ENCODE measurements around the gene GAB3. TPM values are rescaled to one million over a fixed set of nuclear protein-coding genes. Genes with fewer than 3 reads are reported as not detected.

GAB3 gene
- total and polyA plus RNA-seq, 2 of the 4 experiments (the other 2 are of a cell fraction): 2.2 to 3.7 TPM

- no peak overlapping the region for H3K9ac ChIP-seq (ENCODE audit: low read depth, low read length)
- BruUV-seq (replicated peaks): no TSS peak
- H3K36me3 ChIP-seq (ENCODE audit: control insufficient read depth, insufficient read depth, low read length): no peaks in the 10 kb centered on the region
- intact Hi-C loops (cut with micrococcal nuclease): loop anchor here (10.0 kb wide), 1 partner anchor 1764 kb away; no protein-coding TSS in a partner anchor
- H3K56ac ChIP-seq (ENCODE audit: extremely low read depth, insufficient read depth, low read length): no peak overlapping the region
- 40% methylated on average over 1 of the region's 6 CpGs; no CpG with 5 or more reads in 1 of the 2 experiments for WGBS, 2 experiments (ENCODE audit: extremely low coverage in 2 of 2, insufficient read length in 1 of 2)
- ChIA-PET POLR2A (ENCODE audit: unreplicated experiment) (no interaction called here), CTCF (no interaction called here)
- no peak overlapping the region for H3K18ac ChIP-seq (ENCODE audit: low read depth, low read length)
- H3K4me2 ChIP-seq (ENCODE audit: low read depth, low read length): peak overlapping the region; percentile 28; the same call in 1 of the 2 replicates
- H3K14ac ChIP-seq (replicated peaks; ENCODE audit: low read depth, low read length): 0 out of 2 replicates have a peak overlapping the region, but pooled peaks have one; percentile 2
- H2BK20ac ChIP-seq (ENCODE audit: low read depth, low read length): no peak overlapping the region
- no peaks in the 10 kb centered on the region for H3K79me1 ChIP-seq (ENCODE audit: low read depth in 1 of 2, low read length in 2 of 2)
- no peak overlapping the region for H3K4ac ChIP-seq (ENCODE audit: low read depth, low read length)
- H2AFZ ChIP-seq (replicated peaks; ENCODE audit: low read length, poor library complexity): no peak overlapping the region
- dilution Hi-C loops (cut with HindIII; ENCODE audit: low sequenced_read_pairs, unreplicated experiment): no loop called here
- ATAC-seq (ENCODE audit: low read depth) (peak; percentile 56), DNase-seq (peak; percentile 85)
- no peaks in the 10 kb centered on the region; the same call in 1 of the 2 replicates for H4K20me1 ChIP-seq (ENCODE audit: insufficient read depth, low read length)
- H3K9me3 ChIP-seq (ENCODE audit: control insufficient read depth, insufficient read depth, low read length): no peaks in the 10 kb centered on the region
- H3K4me3 ChIP-seq (ENCODE audit: insufficient read depth, low read depth, low read length): no peak overlapping the region
- in situ Hi-C loops (cut with MboI; ENCODE audit: low sequenced_read_pairs): no loop called here
- H2AK5ac ChIP-seq (ENCODE audit: low read depth, low read length): no peak overlapping the region
- no peak overlapping the region for H2BK120ac ChIP-seq (ENCODE audit: low read depth, low read length)
- H3K4me1 ChIP-seq (ENCODE audit: control insufficient read depth, insufficient read depth, low read length): no peaks in the 10 kb centered on the region
- no peak overlapping the region for H3K27ac ChIP-seq (ENCODE audit: insufficient read depth, low read length)
- H3K27me3 ChIP-seq (ENCODE audit: control insufficient read depth, insufficient read depth, low read length): no peaks in the 10 kb centered on the region
- H2AK9ac ChIP-seq (replicated peaks; ENCODE audit: low read depth, low read length, poor library complexity): no peak overlapping the region
- 0 out of 2 replicates have a peak, but pooled peaks cover 4% of the 10 kb centered on the region for H3K9me1 ChIP-seq (ENCODE audit: insufficient read depth, low read length)
- no peak for TF ChIP-seq POLR2A (IDR thresholded peaks at IDR 0.05; ENCODE audit: low read depth, low read length)
- peak; percentile 61 for TF ChIP-seq NFE2L2 (IDR thresholded peaks at IDR 0.05; ENCODE audit: low read depth, low read length)
- TF ChIP-seq MAFK (IDR thresholded peaks at IDR 0.05; ENCODE audit: low read depth, low read length): peak; percentile 49
- peak; percentile 33; the same call in 1 of the 2 replicates for TF ChIP-seq CEBPB (IDR thresholded peaks at IDR 0.05; ENCODE audit: low read depth, low read length)
- TF ChIP-seq, protein P1, sequence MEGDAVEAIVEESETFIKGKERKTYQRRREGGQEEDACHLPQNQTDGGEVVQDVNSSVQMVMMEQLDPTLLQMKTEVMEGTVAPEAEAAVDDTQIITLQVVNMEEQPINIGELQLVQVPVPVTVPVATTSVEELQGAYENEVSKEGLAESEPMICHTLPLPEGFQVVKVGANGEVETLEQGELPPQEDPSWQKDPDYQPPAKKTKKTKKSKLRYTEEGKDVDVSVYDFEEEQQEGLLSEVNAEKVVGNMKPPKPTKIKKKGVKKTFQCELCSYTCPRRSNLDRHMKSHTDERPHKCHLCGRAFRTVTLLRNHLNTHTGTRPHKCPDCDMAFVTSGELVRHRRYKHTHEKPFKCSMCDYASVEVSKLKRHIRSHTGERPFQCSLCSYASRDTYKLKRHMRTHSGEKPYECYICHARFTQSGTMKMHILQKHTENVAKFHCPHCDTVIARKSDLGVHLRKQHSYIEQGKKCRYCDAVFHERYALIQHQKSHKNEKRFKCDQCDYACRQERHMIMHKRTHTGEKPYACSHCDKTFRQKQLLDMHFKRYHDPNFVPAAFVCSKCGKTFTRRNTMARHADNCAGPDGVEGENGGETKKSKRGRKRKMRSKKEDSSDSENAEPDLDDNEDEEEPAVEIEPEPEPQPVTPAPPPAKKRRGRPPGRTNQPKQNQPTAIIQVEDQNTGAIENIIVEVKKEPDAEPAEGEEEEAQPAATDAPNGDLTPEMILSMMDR (conservative IDR thresholded peaks at IDR 0.05; ENCODE audit: low read depth, low read length): no peak
- TF ChIP-seq RFX5 (IDR thresholded peaks at IDR 0.05; ENCODE audit: low read depth, low read length): no peak
- no peak for TF ChIP-seq FOS (IDR thresholded peaks at IDR 0.05; ENCODE audit: low read depth, low read length)
- TF ChIP-seq MXI1 (IDR thresholded peaks at IDR 0.05; ENCODE audit: borderline replicate concordance, low read depth, low read length): no peak
- peak; percentile 19; the same call in 1 of the 2 replicates for TF ChIP-seq BHLHE40 (IDR thresholded peaks at IDR 0.05; ENCODE audit: low read depth, low read length)
- TF ChIP-seq, protein P2, sequence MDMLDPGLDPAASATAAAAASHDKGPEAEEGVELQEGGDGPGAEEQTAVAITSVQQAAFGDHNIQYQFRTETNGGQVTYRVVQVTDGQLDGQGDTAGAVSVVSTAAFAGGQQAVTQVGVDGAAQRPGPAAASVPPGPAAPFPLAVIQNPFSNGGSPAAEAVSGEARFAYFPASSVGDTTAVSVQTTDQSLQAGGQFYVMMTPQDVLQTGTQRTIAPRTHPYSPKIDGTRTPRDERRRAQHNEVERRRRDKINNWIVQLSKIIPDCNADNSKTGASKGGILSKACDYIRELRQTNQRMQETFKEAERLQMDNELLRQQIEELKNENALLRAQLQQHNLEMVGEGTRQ (IDR thresholded peaks at IDR 0.05; ENCODE audit: low read depth, low read length): no peak
- TF ChIP-seq CHD1 (IDR thresholded peaks at IDR 0.05; ENCODE audit: low read depth, low read length): no peak
- TF ChIP-seq, protein P3, sequence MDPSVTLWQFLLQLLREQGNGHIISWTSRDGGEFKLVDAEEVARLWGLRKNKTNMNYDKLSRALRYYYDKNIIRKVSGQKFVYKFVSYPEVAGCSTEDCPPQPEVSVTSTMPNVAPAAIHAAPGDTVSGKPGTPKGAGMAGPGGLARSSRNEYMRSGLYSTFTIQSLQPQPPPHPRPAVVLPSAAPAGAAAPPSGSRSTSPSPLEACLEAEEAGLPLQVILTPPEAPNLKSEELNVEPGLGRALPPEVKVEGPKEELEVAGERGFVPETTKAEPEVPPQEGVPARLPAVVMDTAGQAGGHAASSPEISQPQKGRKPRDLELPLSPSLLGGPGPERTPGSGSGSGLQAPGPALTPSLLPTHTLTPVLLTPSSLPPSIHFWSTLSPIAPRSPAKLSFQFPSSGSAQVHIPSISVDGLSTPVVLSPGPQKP (IDR thresholded peaks at IDR 0.05; ENCODE audit: borderline replicate concordance, low read depth, low read length): no peak
- TF ChIP-seq SMC3 (IDR thresholded peaks at IDR 0.05; ENCODE audit: low read depth, low read length): no peak
- TF ChIP-seq RAD21 (IDR thresholded peaks at IDR 0.05; ENCODE audit: low read length): no peak
- TF ChIP-seq RCOR1 (IDR thresholded peaks at IDR 0.05; ENCODE audit: insufficient replicate concordance, low read length): no peak
- TF ChIP-seq MAZ (IDR thresholded peaks at IDR 0.05; ENCODE audit: borderline replicate concordance, low read depth, low read length): no peak
- no peak overlapping the region for H3K23ac ChIP-seq (ENCODE audit: low read depth, low read length)
- no peak overlapping the region for H4K91ac ChIP-seq (ENCODE audit: insufficient read depth, low read depth, low read length)
- H2BK15ac ChIP-seq (ENCODE audit: low read depth, low read length): no peak overlapping the region
- H4K8ac ChIP-seq (ENCODE audit: low read depth in 2 of 2, low read length in 2 of 2): no peak overlapping the region
- no peak overlapping the region for H2BK5ac ChIP-seq (ENCODE audit: low read depth, low read length, poor library complexity, severe bottlenecking)
- no peak overlapping the region for H4K5ac ChIP-seq (ENCODE audit: low read depth, low read length)
Observed at GRCh38 chrX:154719132-154719675, 31.7 kb downstream of the GAB3 start.
